Panc1 (cell line): Measurements from ENCODE around the gene STK24. TPM values are rescaled to one million over a fixed set of nuclear protein-coding genes. Genes with fewer than 3 reads are reported as not detected.

Source experiments
- ATAC-seq: fragments of 200-7000 bp; cut with Tn5 transposase; 2 replicates; pipeline ENCODE4 v1.9.1; 2020; ENCODE audit warnings: mild to moderate bottlenecking, moderate library complexity
- BruUV-seq: library from RNA; stranded (reverse); fragments of 400-500 nt; replicated peaks from 2 replicates; lab custom pipeline; 2021; lab: Mats Ljungman, UMichigan
- CTCF ChIA-PET: fragments of 300-600 bp; sonication (Branson Sonifier 250); formaldehyde crosslinking; loops from one replicate; lab custom pipeline; 2022; ENCODE audit warnings: antibody characterized with exemption; lab: Charles Lee
- POLR2A ChIA-PET: fragments of 300-600 bp; sonication (Branson Sonifier 250); formaldehyde crosslinking; loops from one replicate; lab custom pipeline; 2022; ENCODE audit warnings: antibody characterized with exemption; lab: Charles Lee
- DNase-seq: peaks from one replicate; pipeline ENCODE4 v3.0.0-alpha.2; 2010; ENCODE audit warnings: low read depth, low spot score
- H3K27ac ChIP-seq: 2 replicates; pipeline ENCODE4 v1.5.1; 2011; ENCODE audit warnings: mild to moderate bottlenecking, low read length, inconsistent platforms
- H3K27me3 ChIP-seq: fragments of 200-500 bp; sonication (Bioruptor generic); 2 replicates; pipeline ENCODE4 v1.6.0; 2014; ENCODE audit warnings: low read length, inconsistent platforms; ENCODE audit not compliant: control insufficient read depth, insufficient read depth
- H3K36me3 ChIP-seq: fragments of 200-500 bp; sonication (Bioruptor generic); 2 replicates; pipeline ENCODE4 v1.5.1; 2014; ENCODE audit warnings: inconsistent platforms, mild to moderate bottlenecking, low read length, moderate library complexity; ENCODE audit not compliant: control insufficient read depth, insufficient read depth
- H3K4me1 ChIP-seq: 2 replicates; pipeline ENCODE4 v1.5.1; 2011; ENCODE audit warnings: inconsistent platforms, mild to moderate bottlenecking, low read length, moderate library complexity; ENCODE audit not compliant: control insufficient read depth, insufficient read depth
- H3K4me3 ChIP-seq, 2 experiments: 2 replicates each; pipeline ENCODE4 v1.5.1; 2011 to 2012; ENCODE audit warnings: low read depth in 2 of 2, low read length in 2 of 2, mild to moderate bottlenecking in 2 of 2, inconsistent platforms in 1 of 2, moderate library complexity in 1 of 2
- H3K9me3 ChIP-seq: fragments of 200-500 bp; sonication (Bioruptor generic); 2 replicates; pipeline ENCODE4 v1.5.1; 2014; ENCODE audit warnings: low read depth, mild to moderate bottlenecking, inconsistent platforms, low read length, moderate library complexity; ENCODE audit not compliant: control insufficient read depth, insufficient read depth
- POLR2AphosphoS5 ChIP-seq: IDR thresholded peaks from 2 replicates; pipeline ENCODE4 v1.6.1; 2012; ENCODE audit warnings: mild to moderate bottlenecking, low read depth, low read length, moderate library complexity
- SIN3A ChIP-seq: IDR thresholded peaks from 2 replicates; pipeline ENCODE4 v1.6.1; 2012; ENCODE audit warnings: low read depth, mild to moderate bottlenecking, low read length, moderate library complexity, borderline replicate concordance; ENCODE audit not compliant: insufficient read depth
- TCF7L2 ChIP-seq: IDR thresholded peaks from 2 replicates; pipeline ENCODE4 v1.6.1; 2011; ENCODE audit warnings: mild to moderate bottlenecking, low read depth, low read length, inconsistent platforms
- in situ Hi-C: cut with HindIII; loops from 2 replicates; pipeline ENCODE4 v1.10.0; 2016; ENCODE audit warnings: low sequenced_read_pairs, low pct_unique_long_range_greater_than_20kb
- intact Hi-C: fragments of 100-400 bp; cut with micrococcal nuclease; formaldehyde crosslinking; loops from one replicate; pipeline ENCODE4 v1.10.0; 2022; ENCODE audit not compliant: unreplicated experiment
- total RNA-seq: library from RNA; stranded (reverse); gene quantifications from one replicate; pipeline ENCODE4 v1.2.1, GENCODE V29; 2021; ENCODE audit not compliant: unreplicated experiment
- TF ChIP-seq, protein P1 (sequence below), 2 experiments: IDR thresholded peaks; 2 replicates each; pipeline ENCODE4 v1.6.1; 2011 to 2012; ENCODE audit warnings: low read depth in 2 of 2, control low read depth in 1 of 2, low read length in 1 of 2, mild to moderate bottlenecking in 1 of 2, moderate library complexity in 1 of 2; ENCODE audit not compliant: insufficient read depth in 1 of 2
- TF ChIP-seq, protein P2 (sequence below): fragments of 450-650 bp; IDR thresholded peaks from 2 replicates; pipeline ENCODE4 v1.5.1; 2017; ENCODE audit warnings: mild to moderate bottlenecking

The STK24 gene
- total RNA-seq, 1 experiment from 2014 or later: 57.3 TPM

DNA sequence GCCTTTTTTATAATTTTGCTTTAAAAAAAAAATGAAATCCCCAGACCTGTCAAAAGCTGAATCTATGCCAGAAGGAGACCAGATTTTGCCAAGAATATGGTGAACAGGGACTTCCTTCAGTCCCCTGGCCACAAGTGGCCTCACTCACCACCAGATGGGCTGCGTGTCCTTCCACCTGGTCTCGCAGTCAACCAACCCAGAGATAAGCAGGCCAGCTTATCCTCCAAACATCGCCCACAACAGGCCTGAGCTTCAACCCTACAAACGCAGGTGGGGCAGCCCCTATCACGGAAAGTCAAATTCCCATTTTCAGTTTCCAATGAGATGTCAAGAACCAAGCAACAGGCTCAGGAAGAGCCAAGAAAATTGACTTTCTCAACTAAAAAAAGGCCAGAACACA, 30.5 kb downstream of the STK24 start:
- Histone ChIP-seq H3K4me3 (no peak overlapping the region), H3K27ac (no peak overlapping the region), H3K4me1 (peaks cover 11% of the 10 kb centered on the region; the same call in 1 of the 2 replicates), H3K36me3 (no peaks in the 10 kb centered on the region), H3K9me3 (no peaks in the 10 kb centered on the region), H3K27me3 (no peaks in the 10 kb centered on the region)
- DNase-seq (no peak), ATAC-seq (no peak)
- ChIA-PET CTCF (no interaction called here), POLR2A (no interaction called here)
- no peak for TF ChIP-seq SIN3A
- TF ChIP-seq, protein P1, sequence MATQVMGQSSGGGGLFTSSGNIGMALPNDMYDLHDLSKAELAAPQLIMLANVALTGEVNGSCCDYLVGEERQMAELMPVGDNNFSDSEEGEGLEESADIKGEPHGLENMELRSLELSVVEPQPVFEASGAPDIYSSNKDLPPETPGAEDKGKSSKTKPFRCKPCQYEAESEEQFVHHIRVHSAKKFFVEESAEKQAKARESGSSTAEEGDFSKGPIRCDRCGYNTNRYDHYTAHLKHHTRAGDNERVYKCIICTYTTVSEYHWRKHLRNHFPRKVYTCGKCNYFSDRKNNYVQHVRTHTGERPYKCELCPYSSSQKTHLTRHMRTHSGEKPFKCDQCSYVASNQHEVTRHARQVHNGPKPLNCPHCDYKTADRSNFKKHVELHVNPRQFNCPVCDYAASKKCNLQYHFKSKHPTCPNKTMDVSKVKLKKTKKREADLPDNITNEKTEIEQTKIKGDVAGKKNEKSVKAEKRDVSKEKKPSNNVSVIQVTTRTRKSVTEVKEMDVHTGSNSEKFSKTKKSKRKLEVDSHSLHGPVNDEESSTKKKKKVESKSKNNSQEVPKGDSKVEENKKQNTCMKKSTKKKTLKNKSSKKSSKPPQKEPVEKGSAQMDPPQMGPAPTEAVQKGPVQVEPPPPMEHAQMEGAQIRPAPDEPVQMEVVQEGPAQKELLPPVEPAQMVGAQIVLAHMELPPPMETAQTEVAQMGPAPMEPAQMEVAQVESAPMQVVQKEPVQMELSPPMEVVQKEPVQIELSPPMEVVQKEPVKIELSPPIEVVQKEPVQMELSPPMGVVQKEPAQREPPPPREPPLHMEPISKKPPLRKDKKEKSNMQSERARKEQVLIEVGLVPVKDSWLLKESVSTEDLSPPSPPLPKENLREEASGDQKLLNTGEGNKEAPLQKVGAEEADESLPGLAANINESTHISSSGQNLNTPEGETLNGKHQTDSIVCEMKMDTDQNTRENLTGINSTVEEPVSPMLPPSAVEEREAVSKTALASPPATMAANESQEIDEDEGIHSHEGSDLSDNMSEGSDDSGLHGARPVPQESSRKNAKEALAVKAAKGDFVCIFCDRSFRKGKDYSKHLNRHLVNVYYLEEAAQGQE (IDR thresholded peaks at IDR 0.05; ENCODE audit: insufficient read depth in 1 of 2, low read depth in 2 of 2, low read length in 1 of 2): no peak
- TF ChIP-seq TCF7L2: no peak
- TF ChIP-seq, protein P2, sequence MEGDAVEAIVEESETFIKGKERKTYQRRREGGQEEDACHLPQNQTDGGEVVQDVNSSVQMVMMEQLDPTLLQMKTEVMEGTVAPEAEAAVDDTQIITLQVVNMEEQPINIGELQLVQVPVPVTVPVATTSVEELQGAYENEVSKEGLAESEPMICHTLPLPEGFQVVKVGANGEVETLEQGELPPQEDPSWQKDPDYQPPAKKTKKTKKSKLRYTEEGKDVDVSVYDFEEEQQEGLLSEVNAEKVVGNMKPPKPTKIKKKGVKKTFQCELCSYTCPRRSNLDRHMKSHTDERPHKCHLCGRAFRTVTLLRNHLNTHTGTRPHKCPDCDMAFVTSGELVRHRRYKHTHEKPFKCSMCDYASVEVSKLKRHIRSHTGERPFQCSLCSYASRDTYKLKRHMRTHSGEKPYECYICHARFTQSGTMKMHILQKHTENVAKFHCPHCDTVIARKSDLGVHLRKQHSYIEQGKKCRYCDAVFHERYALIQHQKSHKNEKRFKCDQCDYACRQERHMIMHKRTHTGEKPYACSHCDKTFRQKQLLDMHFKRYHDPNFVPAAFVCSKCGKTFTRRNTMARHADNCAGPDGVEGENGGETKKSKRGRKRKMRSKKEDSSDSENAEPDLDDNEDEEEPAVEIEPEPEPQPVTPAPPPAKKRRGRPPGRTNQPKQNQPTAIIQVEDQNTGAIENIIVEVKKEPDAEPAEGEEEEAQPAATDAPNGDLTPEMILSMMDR: no peak
- TF ChIP-seq POLR2AphosphoS5: no peak
- no TSS peak for BruUV-seq
- in situ Hi-C loops (no loop called here), intact Hi-C loops (no loop called here)

DNA sequence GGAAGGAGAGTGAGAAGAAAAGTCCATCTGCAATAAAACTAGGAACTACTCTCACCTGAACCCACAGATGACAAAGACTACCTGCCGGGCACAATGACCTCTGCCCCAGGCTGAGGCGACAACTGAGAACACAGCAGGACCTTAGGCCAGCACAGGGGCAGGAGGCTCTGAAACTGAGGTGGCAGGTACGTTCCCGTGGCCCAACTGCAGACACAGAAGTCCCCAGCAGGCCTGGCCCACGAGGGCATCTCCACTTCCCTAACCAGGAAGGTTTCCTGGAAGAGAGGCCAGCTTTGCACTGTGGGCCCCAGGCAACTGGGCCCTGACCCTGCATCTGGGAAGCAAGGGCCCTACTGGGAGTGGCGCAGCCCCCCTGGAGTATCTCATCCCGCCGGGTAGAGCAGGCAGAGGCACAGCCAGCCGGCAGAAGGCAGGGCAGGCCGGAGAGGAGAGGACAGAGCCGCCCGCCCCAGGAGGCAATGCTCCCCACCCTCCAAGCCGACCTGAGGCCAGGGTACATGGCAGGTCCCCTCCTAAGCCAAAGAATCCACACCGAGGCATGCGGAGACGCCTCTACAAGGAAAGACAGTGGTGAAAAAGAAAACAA, 32.7 kb downstream of the STK24 start:
- POLR2A ChIA-PET: no interaction called here
- Histone ChIP-seq H3K9me3 (no peaks in the 10 kb centered on the region), H3K4me3 (no peak overlapping the region), H3K36me3 (no peaks in the 10 kb centered on the region), H3K4me1 (peaks cover 11% of the 10 kb centered on the region; the same call in 1 of the 2 replicates), H3K27me3 (no peaks in the 10 kb centered on the region), H3K27ac (no peak overlapping the region)
- CTCF ChIA-PET: interaction anchor here (0.6 kb wide), 1 partner anchor 11 kb away, joined by 10 read pairs; no protein-coding TSS in a partner anchor
- no TSS peak for BruUV-seq
- ATAC-seq (no peak), DNase-seq (no peak)
- intact Hi-C loops (no loop called here), in situ Hi-C loops (no loop called here)
- TF ChIP-seq, protein P1 (IDR thresholded peaks at IDR 0.05; ENCODE audit: insufficient read depth in 1 of 2, low read depth in 2 of 2, low read length in 1 of 2): no peak
- TF ChIP-seq POLR2AphosphoS5 (no peak), TCF7L2 (no peak), SIN3A (no peak)
- TF ChIP-seq, protein P2: no peak
